Effector memory CD4-positive, alpha-beta T cell (primary cell): ENCODE results near the gene KRT7.
A peak's percentile ranks its signal among the peaks of the same experiment; 100 is the strongest.

ENCODE experiments used
- DNase-seq, 3 donors: peaks; one replicate each; pipeline ENCODE4 v3.0.0-alpha.2; 2020
- H3K27ac ChIP-seq: 2 replicates; pipeline ENCODE4 v1.7.0; 2013; ENCODE audit warnings: mild to moderate bottlenecking, low read length, moderate library complexity; ENCODE audit not compliant: insufficient read depth, poor library complexity, severe bottlenecking
- H3K27me3 ChIP-seq: replicated peaks from 2 replicates; pipeline ENCODE4 v1.7.0; 2013; ENCODE audit warnings: mild to moderate bottlenecking, low read length; ENCODE audit not compliant: insufficient read depth, control insufficient read depth, poor library complexity, severe bottlenecking
- H3K36me3 ChIP-seq: 2 replicates; pipeline ENCODE4 v1.7.0; 2013; ENCODE audit warnings: mild to moderate bottlenecking, low read length, moderate library complexity; ENCODE audit not compliant: control insufficient read depth, insufficient read depth
- H3K4me1 ChIP-seq: 2 replicates; pipeline ENCODE4 v1.7.0; 2013; ENCODE audit warnings: low read length, mild to moderate bottlenecking; ENCODE audit not compliant: control insufficient read depth, insufficient read depth, poor library complexity, severe bottlenecking
- H3K4me3 ChIP-seq: 2 replicates; pipeline ENCODE4 v1.7.0; 2013; ENCODE audit warnings: low read length, low read depth, mild to moderate bottlenecking; ENCODE audit not compliant: insufficient read depth, poor library complexity, severe bottlenecking
- H3K9me3 ChIP-seq: 2 replicates; pipeline ENCODE4 v1.7.0; 2013; ENCODE audit warnings: mild to moderate bottlenecking, low read length, moderate library complexity; ENCODE audit not compliant: control insufficient read depth

KRT7 gene

GRCh38 chr12:52212701-52213563 is 20.1 kb upstream of the KRT7 start:
- Histone ChIP-seq H3K36me3 (no peaks in the 10 kb centered on the region), H3K4me3 (no peak overlapping the region), H3K4me1 (no peaks in the 10 kb centered on the region), H3K27ac (no peak overlapping the region), H3K9me3 (no peaks in the 10 kb centered on the region), H3K27me3 (no peaks in the 10 kb centered on the region)
- no peak for DNase-seq

- no peaks in the 10 kb centered on the region for H3K27me3 ChIP-seq
- H3K27ac ChIP-seq = no peak overlapping the region
- H3K4me1 ChIP-seq = no peaks in the 10 kb centered on the region
- no peaks in the 10 kb centered on the region for H3K36me3 ChIP-seq
- peak in 2 of 3 donors; percentile 9 to 27 for DNase-seq
- H3K9me3 ChIP-seq = no peaks in the 10 kb centered on the region
- no peak overlapping the region for H3K4me3 ChIP-seq
These were observed 19.3 kb upstream of the KRT7 start for GRCh38 chr12:52213564-52214420.

- Histone ChIP-seq H3K27me3 (no peaks in the 10 kb centered on the region), H3K36me3 (no peaks in the 10 kb centered on the region), H3K4me3 (no peak overlapping the region), H3K4me1 (no peaks in the 10 kb centered on the region), H3K9me3 (no peaks in the 10 kb centered on the region), H3K27ac (no peak overlapping the region)
- no peak for DNase-seq
These were observed 18.6 kb upstream of the KRT7 start for GRCh38 chr12:52214421-52214802.

DNA sequence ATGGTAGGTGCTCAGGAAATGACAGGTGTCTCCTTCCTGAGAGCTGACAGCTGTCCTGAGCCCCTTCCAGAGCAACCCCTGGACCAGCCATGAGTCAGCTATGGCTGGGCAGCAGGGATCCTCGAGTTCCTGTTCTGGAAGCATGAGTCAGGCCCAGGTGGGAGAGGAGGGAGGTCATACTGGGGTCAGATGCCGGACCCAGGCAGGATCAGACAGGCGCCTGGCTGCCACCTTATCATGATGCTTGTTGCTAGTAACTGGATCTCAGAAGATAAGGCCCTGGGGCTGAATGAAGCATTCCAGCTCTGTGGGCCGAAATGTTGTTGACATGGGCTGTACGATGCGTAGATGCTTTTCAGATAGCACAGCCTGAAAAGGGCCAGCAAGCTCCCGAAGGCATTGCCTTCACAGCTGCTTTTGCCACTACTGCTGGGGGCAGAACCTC is 17.4 kb upstream of the KRT7 start:
- Histone ChIP-seq H3K27ac (no peak overlapping the region), H3K27me3 (no peaks in the 10 kb centered on the region), H3K9me3 (no peaks in the 10 kb centered on the region), H3K4me3 (no peak overlapping the region), H3K4me1 (no peaks in the 10 kb centered on the region), H3K36me3 (no peaks in the 10 kb centered on the region)
- DNase-seq = no peak

DNA sequence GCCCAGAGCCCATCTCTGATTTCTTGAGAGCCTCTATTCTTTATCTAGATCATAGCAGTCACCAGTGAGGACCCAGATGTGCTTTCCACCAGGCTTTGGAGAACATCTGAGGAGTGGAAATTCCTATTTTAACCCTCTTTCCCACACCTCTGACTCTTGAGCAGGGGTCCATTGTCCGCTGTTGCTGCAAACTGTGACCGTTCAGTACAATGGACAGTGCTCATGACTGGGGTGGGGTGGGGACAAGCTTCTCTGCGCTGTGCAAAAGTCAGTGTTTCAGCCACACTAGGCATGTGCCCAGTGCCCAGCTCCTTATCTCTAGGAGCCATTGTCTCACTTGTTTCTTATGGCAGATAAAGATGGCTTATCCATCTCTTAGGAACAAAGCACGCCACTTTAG is 16.9 kb upstream of the KRT7 start:
- Histone ChIP-seq H3K9me3 (no peaks in the 10 kb centered on the region), H3K4me3 (no peak overlapping the region), H3K36me3 (no peaks in the 10 kb centered on the region), H3K27ac (no peak overlapping the region), H3K27me3 (no peaks in the 10 kb centered on the region), H3K4me1 (no peaks in the 10 kb centered on the region)
- DNase-seq = no peak

DNA sequence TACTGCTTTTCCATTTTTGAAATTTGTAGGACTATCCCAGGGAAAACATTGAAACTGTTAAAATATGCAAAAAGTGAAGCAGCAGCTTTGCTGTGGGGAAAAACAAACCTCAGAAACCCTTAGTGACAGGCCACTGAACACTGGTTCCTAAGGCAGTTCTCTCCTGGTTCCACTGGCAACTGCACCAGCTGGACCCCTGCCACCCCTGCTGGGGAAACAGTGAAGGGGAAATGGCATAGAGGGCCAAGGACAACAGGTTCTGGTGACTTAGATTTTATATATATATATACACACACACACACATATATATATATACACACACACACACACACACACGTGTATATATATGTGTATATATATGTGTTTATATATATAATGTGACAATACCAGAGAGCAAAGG is 16.2 kb upstream of the KRT7 start:
- Histone ChIP-seq H3K9me3 (no peaks in the 10 kb centered on the region), H3K4me3 (no peak overlapping the region), H3K36me3 (no peaks in the 10 kb centered on the region), H3K27me3 (no peaks in the 10 kb centered on the region), H3K27ac (no peak overlapping the region), H3K4me1 (no peaks in the 10 kb centered on the region)
- no peak for DNase-seq

DNA sequence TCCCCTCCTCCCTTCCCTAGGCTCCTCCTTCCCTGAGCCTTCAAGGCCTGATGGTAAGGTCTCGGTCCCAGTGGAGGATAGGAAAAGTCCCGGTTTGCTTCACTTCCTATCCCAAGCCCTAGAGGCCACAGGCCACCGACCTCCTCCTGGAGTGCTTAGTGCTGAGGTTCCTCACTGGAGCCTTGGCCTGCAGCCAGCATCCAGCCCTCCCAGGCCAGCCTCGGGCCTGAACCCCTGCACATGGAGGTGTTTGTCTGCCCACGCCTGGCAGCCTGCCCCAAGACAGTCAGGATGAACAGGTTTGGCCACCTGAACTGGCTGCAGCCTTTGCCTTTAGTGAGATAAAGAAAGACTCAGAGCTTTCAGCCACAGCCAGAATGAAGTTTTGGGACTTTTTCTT is 15.8 kb upstream of the KRT7 start:
- Histone ChIP-seq H3K36me3 (no peaks in the 10 kb centered on the region), H3K4me1 (no peaks in the 10 kb centered on the region), H3K4me3 (no peak overlapping the region), H3K27me3 (no peaks in the 10 kb centered on the region), H3K9me3 (no peaks in the 10 kb centered on the region), H3K27ac (no peak overlapping the region)
- DNase-seq = no peak

- H3K4me1 ChIP-seq = no peaks in the 10 kb centered on the region
- no peaks in the 10 kb centered on the region for H3K27me3 ChIP-seq
- H3K4me3 ChIP-seq = no peak overlapping the region
- no peaks in the 10 kb centered on the region for H3K9me3 ChIP-seq
- no peak overlapping the region for H3K27ac ChIP-seq
- DNase-seq = no peak
- H3K36me3 ChIP-seq = no peaks in the 10 kb centered on the region
These were observed 15.0 kb upstream of the KRT7 start for GRCh38 chr12:52218001-52218400.

DNA sequence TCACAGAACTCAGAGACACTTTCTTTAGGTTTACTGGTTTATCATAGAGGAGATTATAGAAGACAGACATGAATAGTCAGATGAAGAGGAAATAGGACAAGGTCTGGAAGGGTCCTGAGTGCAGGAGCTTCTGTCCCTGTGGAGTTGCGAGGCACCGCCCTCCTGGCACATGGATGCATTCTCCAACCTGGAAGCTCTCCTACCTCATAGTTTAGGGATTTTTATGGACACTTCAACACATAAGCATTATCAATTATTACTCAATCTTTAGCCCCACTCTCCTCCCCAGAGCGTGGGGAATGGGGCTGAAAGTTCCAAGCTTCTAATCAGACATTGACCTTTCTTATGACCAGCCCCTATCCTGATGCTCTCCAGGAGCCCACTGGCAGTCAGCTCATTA is 12.6 kb upstream of the KRT7 start:
- DNase-seq = no peak
- H3K27ac ChIP-seq = no peak overlapping the region
- no peaks in the 10 kb centered on the region for H3K27me3 ChIP-seq
- no peak overlapping the region for H3K4me3 ChIP-seq
- no peaks in the 10 kb centered on the region for H3K36me3 ChIP-seq
- no peaks in the 10 kb centered on the region for H3K4me1 ChIP-seq
- H3K9me3 ChIP-seq = no peaks in the 10 kb centered on the region
